Ovary (tissue), 10 donors: ENCODE data around the gene OR10K1. TPM values are rescaled to one million over a fixed set of nuclear protein-coding genes. Genes with fewer than 3 reads are reported as not detected.

Source experiments
- DNase-seq, 5 donors: peaks; one replicate each; pipeline ENCODE4 v3.0.0-alpha.2; 2019 to 2020
- H3K27ac ChIP-seq, 2 donors: fragments of 200-600 bp; one replicate each; pipeline versions ENCODE4 v1.5.1 to v1.8.0; 2019 to 2022
- H3K27me3 ChIP-seq: fragments of 200-600 bp; one replicate; pipeline ENCODE4 v1.8.0; 2022
- H3K36me3 ChIP-seq: fragments of 200-600 bp; sonication (generic); one replicate; pipeline ENCODE4 v1.5.1; 2019
- H3K4me1 ChIP-seq: one replicate; pipeline ENCODE4 v1.8.1; 2013; ENCODE audit warnings: mild to moderate bottlenecking, moderate library complexity; ENCODE audit not compliant: insufficient read depth
- H3K4me3 ChIP-seq: fragments of 200-600 bp; sonication (generic); one replicate; pipeline ENCODE4 v1.5.1; 2017
- H3K9me3 ChIP-seq, 2 donors: fragments of 200-600 bp in 1 of 2; sonication (generic) in 1 of 2; one replicate each; pipeline versions ENCODE4 v1.5.1 to v1.8.1; 2013 to 2019; ENCODE audit warnings: mild to moderate bottlenecking in 1 of 2, moderate library complexity in 1 of 2
- EP300 ChIP-seq: sonication (generic); formaldehyde crosslinking; IDR thresholded peaks from one replicate; pipeline ENCODE4 v1.6.1; 2017; ENCODE audit warnings: antibody characterized with exemption
- POLR2A ChIP-seq: fragments of 450-650 bp; IDR thresholded peaks from one replicate; pipeline ENCODE4 v1.6.1; 2017; ENCODE audit warnings: antibody characterized with exemption, mild to moderate bottlenecking, moderate library complexity
- WGBS, 3 donors: extraction: QIAGEN DNeasy Blood & Tissue Kit in 1 of 3; methylation state at CpG; one replicate each; pipeline versions ENCODE4 v1.1.5 to v1.1.7; 2013 to 2017; 5-methylcytosine and 5-hydroxymethylcytosine counted together
- intact Hi-C, 4 donors: fragments of 100-400 bp; cut with DNase I; formaldehyde crosslinking; loops; one replicate each; pipeline versions ENCODE4 v1.11.0 to v1.15.1; 2022 to 2023
- long read RNA-seq, 3 donors: library from polyadenylated mRNA in 2 of 3; unstranded in 2 of 3; transcript quantifications; one replicate each; pipeline ENCODE4 v2.0.0 and lab custom pipeline, GENCODE V29; 2021 to 2026
- polyA plus RNA-seq, 2 donors: library from polyadenylated mRNA; stranded (reverse); fragments of 200-250 nt in 1 of 2; fragments of 350-450 nt in 1 of 2; fragmentation: Illumina TruSeq in 1 of 2; extraction: RNeasy Lipid Tissue Mini Kit (QIAGEN cat#74804) in 1 of 2; gene quantifications; one replicate each; pipeline ENCODE4 v1.2.3, GENCODE V29; 2013 to 2014
- total RNA-seq, 7 donors: library from RNA; depleted of rRNA in 2 of 7; stranded (reverse); fragments of >200 nt in 2 of 7; fragmentation: NEBNext Ultra II Directional in 3 of 7; extraction: Animal tissue kit (Norgen Biotek cat#: 25700) in 3 of 7; gene quantifications; one replicate each; pipeline versions ENCODE4 v1.1.0 to v1.2.4, GENCODE V29; 2016 to 2023
- TF ChIP-seq, protein P1 (sequence below), 3 donors: fragments of 450-650 bp in 2 of 3; fragments of 200-600 bp in 1 of 3; IDR thresholded peaks; one replicate each; pipeline versions ENCODE4 v1.5.1 to v1.8.0; 2016 to 2022; ENCODE audit warnings: antibody characterized with exemption in 3 of 3, mild to moderate bottlenecking in 1 of 3
- donor health status: DM: no; HTN: no; CAD: no; lungs with moderate emphysema.
- donor health status: DM: no; HTN: no; CAD: no.
- donor health status: Bipolar disorder and iron deficiency.
- donor health status: DM: yes; HTN: yes; CAD: no.
- donor health status: DM: no; HTN: no; CAD: no.
- donor health status: DM: yes; HTN: yes; CAD: no.

OR10K1 gene, protein sequence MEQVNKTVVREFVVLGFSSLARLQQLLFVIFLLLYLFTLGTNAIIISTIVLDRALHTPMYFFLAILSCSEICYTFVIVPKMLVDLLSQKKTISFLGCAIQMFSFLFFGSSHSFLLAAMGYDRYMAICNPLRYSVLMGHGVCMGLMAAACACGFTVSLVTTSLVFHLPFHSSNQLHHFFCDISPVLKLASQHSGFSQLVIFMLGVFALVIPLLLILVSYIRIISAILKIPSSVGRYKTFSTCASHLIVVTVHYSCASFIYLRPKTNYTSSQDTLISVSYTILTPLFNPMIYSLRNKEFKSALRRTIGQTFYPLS
- not detected for total RNA-seq
- not detected for polyA plus RNA-seq
- long read RNA-seq, donor 1, result 0 reads
- long read RNA-seq, donor 2, result 0 reads
- long read RNA-seq, donor 3, result 0 reads

DNA sequence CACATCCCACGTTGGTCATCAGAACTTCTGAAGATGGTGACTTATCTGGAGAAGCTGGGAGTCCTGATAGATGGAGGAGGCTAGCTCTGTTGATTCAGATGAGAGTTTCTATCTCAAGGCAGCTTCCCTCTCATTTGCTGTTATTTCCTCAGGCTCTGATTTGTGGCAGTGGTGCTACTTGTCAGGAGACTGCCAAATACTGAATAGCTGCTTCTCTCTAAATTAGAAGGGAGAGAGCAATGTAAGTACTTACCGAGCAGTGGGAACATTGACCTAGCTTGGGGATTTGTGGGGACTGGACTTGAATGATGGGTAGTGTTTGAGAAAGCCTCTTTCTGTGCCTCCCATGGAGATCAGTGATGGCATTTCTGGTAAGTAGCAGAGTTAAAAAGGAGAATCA is at the start of gene OR10K1:
Gene OR10K1 (plus strand): TSS at position 301 of the 400 bp plus-strand sequence. CDS start 3,728 bp downstream, outside the sequence.
- Histone ChIP-seq H3K9me3 (no peaks in the 10 kb centered on the region), H3K27me3 (no peaks in the 10 kb centered on the region), H3K4me3 (no peak within 1 kb of the TSS), H3K27ac (no peak within 1 kb of the TSS), H3K4me1 (no peaks in the 10 kb centered on the region), H3K36me3 (no peaks in the 10 kb centered on the region)
- 54 to 68% (median 61%) methylated on average over 2 of the region's 2 CpGs for WGBS, 3 donors
- no peak for DNase-seq
- TF ChIP-seq, protein P1, sequence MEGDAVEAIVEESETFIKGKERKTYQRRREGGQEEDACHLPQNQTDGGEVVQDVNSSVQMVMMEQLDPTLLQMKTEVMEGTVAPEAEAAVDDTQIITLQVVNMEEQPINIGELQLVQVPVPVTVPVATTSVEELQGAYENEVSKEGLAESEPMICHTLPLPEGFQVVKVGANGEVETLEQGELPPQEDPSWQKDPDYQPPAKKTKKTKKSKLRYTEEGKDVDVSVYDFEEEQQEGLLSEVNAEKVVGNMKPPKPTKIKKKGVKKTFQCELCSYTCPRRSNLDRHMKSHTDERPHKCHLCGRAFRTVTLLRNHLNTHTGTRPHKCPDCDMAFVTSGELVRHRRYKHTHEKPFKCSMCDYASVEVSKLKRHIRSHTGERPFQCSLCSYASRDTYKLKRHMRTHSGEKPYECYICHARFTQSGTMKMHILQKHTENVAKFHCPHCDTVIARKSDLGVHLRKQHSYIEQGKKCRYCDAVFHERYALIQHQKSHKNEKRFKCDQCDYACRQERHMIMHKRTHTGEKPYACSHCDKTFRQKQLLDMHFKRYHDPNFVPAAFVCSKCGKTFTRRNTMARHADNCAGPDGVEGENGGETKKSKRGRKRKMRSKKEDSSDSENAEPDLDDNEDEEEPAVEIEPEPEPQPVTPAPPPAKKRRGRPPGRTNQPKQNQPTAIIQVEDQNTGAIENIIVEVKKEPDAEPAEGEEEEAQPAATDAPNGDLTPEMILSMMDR (IDR thresholded peaks at IDR 0.05), result no peak
- TF ChIP-seq EP300, result no peak
- no peak for TF ChIP-seq POLR2A
- intact Hi-C loops, result no loop called here

DNA sequence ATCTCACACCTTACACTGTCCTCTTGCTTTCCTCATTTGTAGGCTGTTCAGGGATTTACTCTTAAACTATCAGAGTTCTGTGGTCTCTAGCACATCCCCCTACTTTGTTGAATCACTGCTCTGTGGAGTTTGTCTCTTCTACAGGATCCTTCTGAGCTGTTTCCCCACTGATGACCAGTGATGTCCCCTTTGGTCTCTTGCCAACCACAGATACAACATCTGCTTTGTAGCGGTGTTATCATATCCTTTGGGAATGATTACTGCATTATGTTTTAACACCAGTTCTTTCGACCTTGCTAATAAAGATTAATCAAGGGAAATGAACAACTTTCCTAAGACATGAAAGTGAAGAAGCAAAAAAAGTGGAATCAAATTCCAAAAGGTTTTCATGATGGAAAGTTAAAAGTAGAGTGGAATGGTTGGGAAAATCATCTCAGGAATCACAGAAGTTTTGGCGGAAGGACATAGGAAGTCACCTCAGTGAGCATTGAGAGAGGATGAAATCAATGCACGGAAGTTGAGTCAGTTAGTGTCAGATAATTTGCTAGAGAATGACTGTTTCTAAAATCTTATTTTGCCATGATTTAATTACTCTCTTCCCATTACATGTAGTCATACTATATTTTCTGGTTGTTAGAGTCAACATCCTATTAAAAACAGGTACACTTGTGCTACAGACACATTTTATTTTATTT is 46.8 kb upstream of the OR10K1 start:
- no peak overlapping the region for H3K4me3 ChIP-seq
- 67 to 71% (median 67%) methylated on average over 4 of the region's 4 CpGs for WGBS, 3 donors
- no peak for DNase-seq
- H3K4me1 ChIP-seq, result no peaks in the 10 kb centered on the region
- no peak for TF ChIP-seq EP300
- TF ChIP-seq POLR2A, result no peak
- TF ChIP-seq, protein P1 (IDR thresholded peaks at IDR 0.05), result no peak
- intact Hi-C loops, result no loop called here
- no peak overlapping the region for H3K27ac ChIP-seq
- no peaks in the 10 kb centered on the region for H3K27me3 ChIP-seq
- no peaks in the 10 kb centered on the region for H3K9me3 ChIP-seq
- no peaks in the 10 kb centered on the region for H3K36me3 ChIP-seq

DNA sequence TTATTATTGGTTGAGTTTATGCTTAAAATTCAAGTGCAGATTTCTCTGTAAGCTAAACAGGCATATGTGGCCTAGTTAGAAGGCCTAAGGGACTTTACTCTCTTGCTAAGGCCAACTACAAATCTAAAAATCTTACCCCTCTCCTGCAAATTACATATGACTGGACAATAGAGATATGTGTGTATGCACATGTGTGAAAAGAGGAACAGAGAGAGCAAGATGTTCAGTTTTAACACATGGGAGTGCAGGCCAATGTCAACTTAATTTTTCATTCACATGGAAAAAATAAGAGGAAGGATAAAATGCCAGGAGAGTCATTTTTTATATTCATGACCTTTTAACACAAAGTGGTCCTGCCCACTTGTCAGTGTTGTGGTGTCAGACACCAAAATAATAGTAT is 44.0 kb upstream of the OR10K1 start:
- Histone ChIP-seq H3K9me3 (no peaks in the 10 kb centered on the region), H3K27me3 (no peaks in the 10 kb centered on the region), H3K36me3 (no peaks in the 10 kb centered on the region), H3K27ac (no peak overlapping the region), H3K4me3 (no peak overlapping the region), H3K4me1 (no peaks in the 10 kb centered on the region)
- no peak for DNase-seq
- TF ChIP-seq POLR2A, result no peak
- TF ChIP-seq, protein P1 (IDR thresholded peaks at IDR 0.05), result no peak
- TF ChIP-seq EP300, result no peak
- intact Hi-C loops, result no loop called here

DNA sequence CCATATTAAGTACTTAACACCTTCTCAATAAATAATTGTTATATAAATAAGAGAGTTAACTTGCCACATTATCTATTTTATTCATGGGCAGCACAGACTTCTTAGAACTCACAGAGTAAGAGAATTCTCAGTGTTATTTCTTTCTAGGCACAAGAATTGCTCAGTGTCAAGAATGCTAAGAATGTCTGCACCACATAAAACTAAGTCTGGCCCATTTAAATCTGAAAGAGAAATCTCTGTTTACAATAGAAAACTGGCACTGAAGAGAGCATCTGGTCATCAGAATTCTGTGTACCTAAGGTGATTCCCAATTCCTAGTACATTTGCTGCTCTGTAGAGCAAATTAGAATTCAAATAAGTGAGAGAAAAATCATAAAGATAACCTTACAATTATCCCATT is 39.4 kb upstream of the OR10K1 start:
- H3K4me3 ChIP-seq, result no peak overlapping the region
- no peak for DNase-seq
- intact Hi-C loops, result no loop called here
- H3K4me1 ChIP-seq, result no peaks in the 10 kb centered on the region
- H3K27ac ChIP-seq, result no peak overlapping the region
- H3K27me3 ChIP-seq, result no peaks in the 10 kb centered on the region
- no peaks in the 10 kb centered on the region for H3K9me3 ChIP-seq
- TF ChIP-seq, protein P1 (IDR thresholded peaks at IDR 0.05), result no peak
- no peak for TF ChIP-seq EP300
- no peak for TF ChIP-seq POLR2A
- H3K36me3 ChIP-seq, result no peaks in the 10 kb centered on the region
